HG03139 (cell line): ENCODE results near the gene NALCN.

Experiments
- ATAC-seq: cut with Tn5 transposase; IDR thresholded peaks from one replicate; pipeline ENCODE4 v1.9.1; 2021; ENCODE audit not compliant: unreplicated experiment

The NALCN gene

GRCh38 chr13:101416181-101417042 is at the start of gene NALCN:
Gene NALCN, minus strand, starts transcription at chr13:101416508. Its CDS starts 17,382 bp downstream, at chr13:101399126.
- ATAC-seq = no peak

- no peak for ATAC-seq
These were observed 49.6 kb upstream of the NALCN start for GRCh38 chr13:101465877-101466276.

GRCh38 chr13:101457176-101457575 is 40.9 kb upstream of the NALCN start:
- no peak for ATAC-seq

GRCh38 chr13:101455863-101456262 is 39.6 kb upstream of the NALCN start:
- ATAC-seq = no peak

GRCh38 chr13:101454767-101455166 is 38.5 kb upstream of the NALCN start:
- ATAC-seq = no peak

- ATAC-seq = no peak
These were observed 37.5 kb upstream of the NALCN start for GRCh38 chr13:101453784-101454201.

GRCh38 chr13:101452519-101453485 is 36.5 kb upstream of the NALCN start, which contains the start of gene ITGBL1:
Gene ITGBL1, plus strand, starts transcription at chr13:101452675. Its CDS starts 159 bp downstream, at chr13:101452834.
- ATAC-seq = no peak

- no peak for ATAC-seq
These were observed 35.3 kb upstream of the NALCN start for GRCh38 chr13:101451641-101452040.

- ATAC-seq = no peak
These were observed 34.4 kb upstream of the NALCN start for GRCh38 chr13:101450749-101451130.

- no peak for ATAC-seq
These were observed 33.8 kb upstream of the NALCN start for GRCh38 chr13:101449790-101450748.

- ATAC-seq = no peak
These were observed 31.5 kb upstream of the NALCN start for GRCh38 chr13:101447852-101448251.

- ATAC-seq = no peak
These were observed 18.2 kb upstream of the NALCN start for GRCh38 chr13:101434486-101434885.

GRCh38 chr13:101433895-101434294 is 17.6 kb upstream of the NALCN start:
- ATAC-seq = no peak

GRCh38 chr13:101429733-101430132 is 13.4 kb upstream of the NALCN start:
- no peak for ATAC-seq

GRCh38 chr13:101425623-101426022 is 9.3 kb upstream of the NALCN start:
- ATAC-seq = no peak

- ATAC-seq = no peak
These were observed 8.8 kb upstream of the NALCN start for GRCh38 chr13:101425156-101425471.

GRCh38 chr13:101424381-101425155 is 8.3 kb upstream of the NALCN start:
- ATAC-seq = no peak

GRCh38 chr13:101423872-101424271 is 7.6 kb upstream of the NALCN start:
- ATAC-seq = no peak

GRCh38 chr13:101417501-101417900 is 1.2 kb upstream of the NALCN start:
- no peak for ATAC-seq

- no peak for ATAC-seq
These were observed 717 bp upstream of the NALCN start for GRCh38 chr13:101417043-101417406.
